Neural progenitor cell (in vitro differentiated cells): ENCODE results near the gene IL1RAP. TPM values are rescaled to one million over a fixed set of nuclear protein-coding genes. Genes with fewer than 3 reads are reported as not detected.

Source experiments
- DNase-seq: peaks from one replicate; pipeline ENCODE4 v3.0.0-alpha.2; 2016; ENCODE audit warnings: low spot score
- H2AFZ ChIP-seq: fragments of 200-600 bp; sonication (generic); replicated peaks from 2 replicates; pipeline ENCODE4 v1.6.1; 2016; ENCODE audit warnings: antibody characterized with exemption
- H3F3A ChIP-seq: fragments of 200-600 bp; sonication (generic); 2 replicates; pipeline ENCODE4 v1.6.1; 2016; ENCODE audit warnings: antibody characterized with exemption, low read depth
- H3K27ac ChIP-seq: fragments of 200-600 bp; sonication (generic); 2 replicates; pipeline ENCODE4 v1.5.1; 2016; ENCODE audit warnings: mild to moderate bottlenecking
- H3K27me3 ChIP-seq: fragments of 200-600 bp; sonication (generic); 2 replicates; pipeline ENCODE4 v1.6.1; 2016; ENCODE audit warnings: mild to moderate bottlenecking, moderate library complexity
- H3K36me3 ChIP-seq: fragments of 200-600 bp; sonication (generic); 2 replicates; pipeline ENCODE4 v1.5.1; 2016
- H3K4me1 ChIP-seq: fragments of 200-600 bp; sonication (generic); 2 replicates; pipeline ENCODE4 v1.6.1; 2016; ENCODE audit warnings: mixed run types
- H3K4me2 ChIP-seq: fragments of 200-600 bp; sonication (generic); 2 replicates; pipeline ENCODE4 v1.6.1; 2016
- H3K4me3 ChIP-seq: fragments of 200-600 bp; sonication (generic); 2 replicates; pipeline ENCODE4 v1.5.1; 2016
- H3K79me2 ChIP-seq: fragments of 200-600 bp; sonication (generic); 2 replicates; pipeline ENCODE4 v1.6.1; 2016; ENCODE audit warnings: low read depth
- H3K9ac ChIP-seq: fragments of 200-600 bp; sonication (generic); 2 replicates; pipeline ENCODE4 v1.6.1; 2016
- H3K9me3 ChIP-seq: fragments of 200-600 bp; sonication (generic); 2 replicates; pipeline ENCODE4 v1.5.1; 2016; ENCODE audit warnings: low read depth
- H4K20me1 ChIP-seq: fragments of 200-600 bp; sonication (generic); 2 replicates; pipeline ENCODE4 v1.6.1; 2016; ENCODE audit warnings: low read depth
- H3K27ac Mint-ChIP-seq: 3 replicates; pipeline ENCODE4 v1.8.0; 2021; ENCODE audit warnings: mixed read lengths
- H3K27me3 Mint-ChIP-seq: 2 replicates; pipeline ENCODE4 v1.8.0; 2022; ENCODE audit warnings: low read depth, mild to moderate bottlenecking, inconsistent platforms, moderate library complexity, mixed read lengths; ENCODE audit not compliant: insufficient read depth
- H3K36me3 Mint-ChIP-seq: 3 replicates; pipeline ENCODE4 v1.8.0; 2021; ENCODE audit warnings: mixed read lengths
- H3K4me1 Mint-ChIP-seq: 3 replicates; pipeline ENCODE4 v1.8.0; 2021; ENCODE audit warnings: mixed read lengths
- H3K4me3 Mint-ChIP-seq: 3 replicates; pipeline ENCODE4 v1.8.0; 2021; ENCODE audit warnings: mild to moderate bottlenecking, moderate library complexity, mixed read lengths
- H3K9me3 Mint-ChIP-seq: 3 replicates; pipeline ENCODE4 v1.8.0; 2020; ENCODE audit warnings: mixed read lengths
- EZH2 ChIP-seq: fragments of 200-600 bp; sonication (generic); IDR thresholded peaks from 2 replicates; pipeline ENCODE4 v1.6.1; 2017; ENCODE audit warnings: antibody characterized with exemption, mild to moderate bottlenecking, moderate library complexity
- EZH2phosphoT487 ChIP-seq: fragments of 200-600 bp; sonication (generic); IDR thresholded peaks from 2 replicates; pipeline ENCODE4 v1.6.1; 2017; ENCODE audit warnings: antibody characterized with exemption
- total RNA-seq: library from RNA; depleted of rRNA; stranded (reverse); fragments of >200 nt; gene quantifications from 2 replicates; pipeline ENCODE4 v1.2.3, GENCODE V29; 2015; ENCODE audit warnings: low replicate concordance
- TF ChIP-seq, protein P1 (sequence below): fragments of 200-600 bp; sonication (generic); IDR thresholded peaks from 2 replicates; pipeline ENCODE4 v1.5.1; 2017; ENCODE audit warnings: antibody characterized with exemption, mild to moderate bottlenecking

Gene IL1RAP
- total RNA-seq, 1 donor from 2014 or later = 11.3 TPM

DNA sequence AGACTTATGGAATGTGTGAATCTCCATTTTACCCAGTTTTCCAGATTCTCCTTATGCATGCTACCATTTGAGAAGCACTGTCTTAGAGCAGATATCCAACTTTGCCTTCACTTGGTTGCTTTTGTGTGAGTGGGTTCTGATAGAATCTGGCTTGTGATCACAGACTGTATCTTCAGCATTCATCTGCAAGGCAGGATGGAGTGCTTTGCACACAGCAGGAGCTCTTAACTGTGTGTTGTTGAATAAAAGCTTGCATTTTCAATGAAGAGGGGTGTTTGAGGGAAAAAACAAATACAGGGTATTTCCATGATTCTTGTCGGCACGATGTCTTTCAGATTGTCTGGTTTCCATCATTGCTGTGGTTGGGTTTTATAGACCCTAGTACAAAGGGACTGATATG, 24.4 kb downstream of the IL1RAP start:
- Histone ChIP-seq H3K27ac (no peak overlapping the region), H3K4me2 (no peak overlapping the region), H3F3A (no peaks in the 10 kb centered on the region), H3K9ac (no peak overlapping the region), H3K79me2 (no peaks in the 10 kb centered on the region), H3K36me3 (no peaks in the 10 kb centered on the region), H3K9me3 (no peaks in the 10 kb centered on the region), H4K20me1 (no peaks in the 10 kb centered on the region), H3K27me3 (peaks cover 21% of the 10 kb centered on the region), H2AFZ (no peak overlapping the region), H3K4me1 (peaks cover 15% of the 10 kb centered on the region), H3K4me3 (no peak overlapping the region)
- Mint-ChIP-seq H3K36me3 (no peaks in the 10 kb centered on the region), H3K27me3 (no peaks in the 10 kb centered on the region), H3K4me1 (peaks cover 41% of the 10 kb centered on the region), H3K9me3 (no peaks in the 10 kb centered on the region), H3K4me3 (no peak overlapping the region), H3K27ac (peak overlapping the region; percentile 62)
- no peak for DNase-seq
- TF ChIP-seq EZH2 = no peak
- TF ChIP-seq, protein P1, sequence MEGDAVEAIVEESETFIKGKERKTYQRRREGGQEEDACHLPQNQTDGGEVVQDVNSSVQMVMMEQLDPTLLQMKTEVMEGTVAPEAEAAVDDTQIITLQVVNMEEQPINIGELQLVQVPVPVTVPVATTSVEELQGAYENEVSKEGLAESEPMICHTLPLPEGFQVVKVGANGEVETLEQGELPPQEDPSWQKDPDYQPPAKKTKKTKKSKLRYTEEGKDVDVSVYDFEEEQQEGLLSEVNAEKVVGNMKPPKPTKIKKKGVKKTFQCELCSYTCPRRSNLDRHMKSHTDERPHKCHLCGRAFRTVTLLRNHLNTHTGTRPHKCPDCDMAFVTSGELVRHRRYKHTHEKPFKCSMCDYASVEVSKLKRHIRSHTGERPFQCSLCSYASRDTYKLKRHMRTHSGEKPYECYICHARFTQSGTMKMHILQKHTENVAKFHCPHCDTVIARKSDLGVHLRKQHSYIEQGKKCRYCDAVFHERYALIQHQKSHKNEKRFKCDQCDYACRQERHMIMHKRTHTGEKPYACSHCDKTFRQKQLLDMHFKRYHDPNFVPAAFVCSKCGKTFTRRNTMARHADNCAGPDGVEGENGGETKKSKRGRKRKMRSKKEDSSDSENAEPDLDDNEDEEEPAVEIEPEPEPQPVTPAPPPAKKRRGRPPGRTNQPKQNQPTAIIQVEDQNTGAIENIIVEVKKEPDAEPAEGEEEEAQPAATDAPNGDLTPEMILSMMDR = no peak
- TF ChIP-seq EZH2phosphoT487 = no peak

DNA sequence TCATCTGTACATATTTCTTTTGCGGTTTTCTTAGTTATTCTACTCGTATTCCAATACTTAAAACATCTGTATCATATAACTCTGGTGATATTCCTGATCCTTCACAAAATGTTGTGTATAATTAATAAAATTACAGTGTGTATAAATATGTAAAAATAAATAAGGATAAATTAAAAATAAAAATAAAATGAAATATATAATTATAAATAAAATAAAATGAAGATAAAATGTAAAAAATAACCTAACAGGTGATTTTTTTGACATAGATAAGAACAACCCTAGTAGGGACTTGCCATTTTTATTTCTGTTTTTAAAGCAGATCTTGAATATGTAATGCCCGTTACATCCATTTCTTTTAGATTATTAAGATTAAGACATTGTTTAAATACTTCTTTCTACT, 25.6 kb downstream of the IL1RAP start:
- no peak for TF ChIP-seq EZH2
- no peak for TF ChIP-seq EZH2phosphoT487
- TF ChIP-seq, protein P1 = no peak
- Mint-ChIP-seq H3K9me3 (no peaks in the 10 kb centered on the region), H3K27me3 (no peaks in the 10 kb centered on the region), H3K4me1 (peaks cover 46% of the 10 kb centered on the region), H3K27ac (no peak overlapping the region), H3K36me3 (no peaks in the 10 kb centered on the region), H3K4me3 (no peak overlapping the region)
- Histone ChIP-seq H3K36me3 (no peaks in the 10 kb centered on the region), H3K9ac (no peak overlapping the region), H3K79me2 (no peaks in the 10 kb centered on the region), H3K27ac (no peak overlapping the region), H3K4me1 (peaks cover 15% of the 10 kb centered on the region), H3K27me3 (peaks cover 25% of the 10 kb centered on the region), H3K4me3 (no peak overlapping the region), H3F3A (no peaks in the 10 kb centered on the region), H3K4me2 (no peak overlapping the region), H4K20me1 (no peaks in the 10 kb centered on the region), H2AFZ (no peak overlapping the region), H3K9me3 (no peaks in the 10 kb centered on the region)
- DNase-seq = no peak

DNA sequence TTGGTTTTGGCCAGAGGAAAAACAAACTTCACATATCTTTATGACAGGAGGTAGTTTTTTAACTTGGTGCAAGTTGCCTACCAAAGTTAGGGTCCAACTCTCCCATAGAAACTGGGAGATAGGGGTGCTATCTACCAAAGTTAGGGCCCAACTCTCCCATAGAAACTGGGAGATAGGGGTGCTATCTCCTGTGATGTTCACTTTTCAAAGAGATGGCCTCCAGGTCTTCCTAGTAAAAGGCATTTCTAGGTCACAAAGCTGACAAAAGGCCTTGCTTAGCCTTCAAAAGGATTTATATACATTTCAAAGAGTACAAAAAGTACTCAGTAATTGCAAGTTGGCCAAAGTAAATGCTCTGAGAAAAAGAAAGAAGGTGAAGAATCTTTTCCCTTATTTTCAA, 27.1 kb downstream of the IL1RAP start:
- TF ChIP-seq, protein P1 = no peak
- Histone ChIP-seq H3K9me3 (no peaks in the 10 kb centered on the region), H3K4me1 (peaks cover 15% of the 10 kb centered on the region), H3K4me3 (no peak overlapping the region), H3K9ac (no peak overlapping the region), H3K4me2 (no peak overlapping the region), H3K27ac (no peak overlapping the region), H3K36me3 (no peaks in the 10 kb centered on the region), H2AFZ (no peak overlapping the region), H4K20me1 (no peaks in the 10 kb centered on the region), H3F3A (no peaks in the 10 kb centered on the region), H3K79me2 (no peaks in the 10 kb centered on the region), H3K27me3 (peaks cover 25% of the 10 kb centered on the region)
- Mint-ChIP-seq H3K36me3 (no peaks in the 10 kb centered on the region), H3K27me3 (no peaks in the 10 kb centered on the region), H3K9me3 (no peaks in the 10 kb centered on the region), H3K4me1 (peaks cover 57% of the 10 kb centered on the region), H3K27ac (no peak overlapping the region), H3K4me3 (no peak overlapping the region)
- no peak for DNase-seq

DNA sequence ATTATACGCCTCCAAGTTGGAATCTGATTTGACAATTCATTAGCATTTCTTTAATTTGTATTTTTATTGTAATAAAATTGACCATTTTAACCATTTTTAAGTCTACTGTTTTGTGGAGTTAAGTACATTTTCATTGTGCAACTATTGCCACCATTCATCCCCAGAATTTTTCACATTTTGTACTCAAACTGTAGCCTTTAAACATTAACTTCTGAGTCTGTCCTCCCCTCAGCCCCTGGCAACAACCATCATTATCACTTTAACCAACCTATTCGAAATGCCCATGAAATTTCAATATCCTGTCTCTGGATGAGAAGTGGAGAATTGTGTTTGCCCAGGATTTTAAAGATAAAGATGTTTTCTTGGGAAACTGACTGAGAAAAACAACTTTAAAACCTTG, 27.7 kb downstream of the IL1RAP start:
- H3K4me1 Mint-ChIP-seq = peaks cover 61% of the 10 kb centered on the region

More for the DNA sequence above, 27.7 kb downstream of the IL1RAP start:
- no peak for DNase-seq
- Histone ChIP-seq H3K79me2 (no peaks in the 10 kb centered on the region), H3K4me1 (peaks cover 15% of the 10 kb centered on the region), H3K4me3 (no peak overlapping the region), H3K4me2 (no peak overlapping the region), H3K9ac (no peak overlapping the region), H4K20me1 (no peaks in the 10 kb centered on the region), H3K27ac (no peak overlapping the region), H3F3A (no peaks in the 10 kb centered on the region), H3K27me3 (peaks cover 25% of the 10 kb centered on the region), H3K36me3 (no peaks in the 10 kb centered on the region), H3K9me3 (no peaks in the 10 kb centered on the region), H2AFZ (no peak overlapping the region)
- TF ChIP-seq EZH2phosphoT487 = no peak
- no peak for TF ChIP-seq EZH2
- TF ChIP-seq, protein P1 = no peak
- Mint-ChIP-seq H3K4me3 (no peak overlapping the region), H3K36me3 (no peaks in the 10 kb centered on the region), H3K27ac (no peak overlapping the region), H3K27me3 (no peaks in the 10 kb centered on the region), H3K9me3 (no peaks in the 10 kb centered on the region)
